ENCODE results near the gene MANSC1.
"Not testable (repeated sequence)": the region's sequence is repeated elsewhere in the genome, so short reads cannot be mapped to it uniquely, and the experiment has no call there.

Gene MANSC1

GRCh38 chr12:12364787-12365445 lies 14.9 kb upstream of the MANSC1 start:
- DNase-seq: no peak

DNA sequence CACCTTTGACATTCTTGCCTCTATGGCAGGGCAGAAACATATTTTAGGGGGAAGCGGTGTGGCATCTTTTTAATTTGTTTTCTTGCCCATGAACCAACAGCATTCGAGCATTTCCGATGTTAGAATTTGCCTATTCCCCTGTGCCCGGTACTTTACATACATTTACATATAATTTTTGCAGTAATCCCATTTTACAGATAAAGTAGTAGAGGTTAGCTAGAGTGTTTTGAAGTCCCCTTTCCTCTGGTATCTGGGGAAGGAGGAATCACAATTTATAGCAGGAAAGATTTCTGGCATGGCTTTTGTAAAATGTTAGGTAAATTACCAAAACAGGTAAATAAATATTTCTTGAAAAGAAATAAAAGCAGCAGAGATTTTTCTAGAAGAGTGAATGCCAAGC lies 8.5 kb upstream of the MANSC1 start:
- DNase-seq: peak in 1 of 2 experiments; percentile 19

DNA sequence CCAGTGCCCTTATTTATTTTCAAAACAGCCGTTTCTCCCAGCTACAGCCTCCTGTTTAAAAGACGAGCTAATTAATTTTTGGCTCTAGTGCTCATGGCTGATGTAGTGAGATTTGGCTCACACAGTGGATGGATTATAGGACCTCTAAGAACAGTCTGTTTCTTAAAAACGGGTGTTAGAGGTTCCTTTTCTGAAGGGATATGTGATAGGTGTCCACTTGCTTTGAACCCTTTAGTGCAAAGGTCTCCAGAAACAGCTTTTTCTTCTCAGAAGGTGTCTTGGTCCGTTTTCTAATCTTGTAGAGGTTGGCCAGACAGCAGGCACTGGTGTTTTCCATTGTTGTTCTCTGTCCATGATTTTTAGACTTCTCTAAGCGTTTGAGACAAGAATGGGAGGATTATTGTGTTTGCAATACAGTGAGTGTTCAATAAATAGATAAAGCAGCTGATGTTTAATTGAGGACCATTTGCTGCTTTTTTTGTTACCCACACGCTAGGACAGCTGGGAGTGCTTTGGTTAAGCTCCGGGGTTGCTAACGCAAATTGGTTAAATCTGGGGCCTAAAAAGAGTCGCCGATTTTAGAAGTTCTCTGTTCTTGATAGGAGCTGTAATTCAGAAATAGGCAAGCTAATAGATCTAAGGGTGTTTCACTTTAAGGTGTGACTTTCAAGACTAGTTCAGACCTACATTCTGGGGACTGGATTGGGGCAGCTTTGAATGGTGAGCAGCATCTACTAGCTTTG lies 7.8 kb upstream of the MANSC1 start:
- peak in 1 of 2 experiments; percentile 51 for DNase-seq

- DNase-seq: peak; percentile 72 to 84
Measured at GRCh38 chr12:12356896-12357718, 7.1 kb upstream of the MANSC1 start, which contains the start of gene BORCS5. Gene BORCS5, plus strand, starts transcription at chr12:12357078. Its CDS starts 374 bp downstream, at chr12:12357452.

- DNase-seq: no peak
Measured at GRCh38 chr12:12356467-12356895, 6.4 kb upstream of the MANSC1 start.

DNA sequence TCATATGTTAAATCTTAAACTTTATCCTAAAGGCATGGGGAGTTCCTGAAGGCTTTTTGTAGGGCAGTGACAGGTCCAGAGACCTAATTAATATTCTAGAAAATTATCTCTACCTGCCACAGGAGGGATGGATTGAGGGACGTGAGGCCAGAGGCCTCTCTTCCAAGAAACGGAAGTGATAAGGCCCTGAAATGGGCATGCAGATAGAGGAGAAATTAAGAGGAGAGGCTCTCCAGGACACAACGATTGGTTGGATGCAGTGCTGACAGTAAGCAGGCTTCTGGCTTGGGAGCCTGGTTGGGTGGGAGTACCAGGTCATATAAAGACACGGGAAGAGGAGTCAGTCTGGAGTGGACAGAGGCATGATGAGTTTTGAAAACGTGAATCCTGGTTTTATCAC lies 3.8 kb upstream of the MANSC1 start:
- DNase-seq: no peak

- DNase-seq: no peak
Measured at GRCh38 chr12:12353276-12353675, 3.2 kb upstream of the MANSC1 start.

DNA sequence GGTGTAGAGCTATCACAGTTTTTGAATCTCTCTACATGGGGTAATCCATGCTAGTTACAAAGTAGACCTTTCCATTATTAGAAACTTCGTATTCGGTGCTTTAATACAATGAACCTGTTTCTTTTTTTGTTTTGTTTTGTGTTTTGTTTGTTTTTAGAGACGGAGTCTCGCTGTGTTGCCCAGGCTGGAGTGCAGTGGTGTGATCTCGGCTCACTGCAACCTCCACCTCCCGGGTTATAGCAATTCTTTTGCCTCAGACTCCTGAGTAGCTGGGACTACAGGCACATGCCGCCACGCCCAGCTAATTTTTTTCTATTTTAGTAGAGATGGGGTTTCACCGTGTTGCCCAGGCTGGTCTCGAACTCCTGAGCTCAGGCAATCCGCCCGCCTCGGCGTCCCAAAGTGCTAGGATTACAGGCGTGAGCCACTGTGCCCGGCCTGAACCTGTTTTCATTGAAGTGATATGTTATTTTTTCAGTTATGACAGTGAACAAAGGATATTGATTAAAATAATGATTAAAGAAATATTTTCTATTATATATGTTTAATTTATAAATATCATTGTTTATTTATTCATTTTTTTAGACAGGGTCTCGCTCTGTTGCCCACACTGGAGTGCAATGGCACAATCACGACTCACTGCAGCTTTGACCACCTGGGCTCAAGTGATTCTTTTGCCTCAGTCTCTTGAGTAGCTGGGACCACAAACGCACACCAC lies 1.6 kb upstream of the MANSC1 start:
- DNase-seq: not testable (repeated sequence)

DNA sequence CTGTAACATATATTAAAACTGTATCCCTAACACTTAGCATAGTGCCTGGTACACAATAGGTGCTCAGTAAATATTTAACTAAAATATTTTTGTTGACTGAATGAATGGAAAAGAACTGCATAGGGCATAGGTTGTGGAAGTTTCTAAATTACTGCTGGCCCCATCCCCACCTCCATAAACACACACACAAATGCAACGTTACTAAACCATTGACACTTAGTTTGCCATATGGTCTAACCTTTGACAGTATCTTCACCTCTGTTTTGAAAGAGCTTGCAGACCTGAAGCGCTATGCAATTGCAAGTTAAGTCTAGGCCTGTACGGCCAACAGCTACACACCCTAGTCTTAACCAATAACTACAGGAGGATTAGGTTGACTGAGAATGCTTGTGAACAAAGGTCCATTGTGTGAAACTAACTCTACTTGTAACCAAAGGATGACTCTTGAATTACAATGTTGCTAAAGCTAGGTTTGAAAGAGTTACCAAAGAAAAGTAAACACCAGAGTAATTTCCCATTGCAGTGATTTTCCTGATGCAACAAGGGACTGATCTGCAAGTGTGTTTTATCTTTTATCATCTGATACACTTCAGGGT lies 924 bp upstream of the MANSC1 start:
- DNase-seq: no peak

DNA sequence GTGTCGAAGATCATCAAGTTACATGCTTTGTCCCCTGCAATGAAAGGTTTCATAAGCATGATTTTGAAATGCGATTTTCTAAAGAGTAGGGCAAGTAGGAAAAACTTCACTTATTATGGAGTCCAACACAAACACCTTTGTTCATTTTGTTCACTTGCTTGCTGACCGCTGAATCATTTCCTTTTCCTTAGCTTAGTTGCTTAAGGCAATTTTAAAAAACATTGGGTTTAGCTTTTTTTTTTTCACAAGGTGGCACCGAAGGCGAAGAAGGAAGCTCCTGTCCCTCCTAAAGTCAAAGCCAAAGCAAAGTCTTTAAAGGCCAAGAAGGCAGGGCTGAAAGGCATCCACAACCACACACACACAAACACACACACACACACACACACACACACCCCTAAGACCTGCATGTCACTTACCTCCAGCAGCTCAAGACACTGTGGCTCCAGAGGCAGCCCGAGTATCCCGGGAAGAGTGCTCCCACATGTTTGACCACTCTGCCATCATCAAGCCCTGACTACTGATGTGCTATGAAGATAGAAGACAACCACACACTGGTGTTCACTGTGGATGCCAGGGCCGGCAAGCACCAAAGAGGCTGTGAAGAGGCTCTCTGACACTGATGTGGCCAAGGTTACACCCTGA lies 11.4 kb downstream of the MANSC1 start:
- DNase-seq: no peak

DNA sequence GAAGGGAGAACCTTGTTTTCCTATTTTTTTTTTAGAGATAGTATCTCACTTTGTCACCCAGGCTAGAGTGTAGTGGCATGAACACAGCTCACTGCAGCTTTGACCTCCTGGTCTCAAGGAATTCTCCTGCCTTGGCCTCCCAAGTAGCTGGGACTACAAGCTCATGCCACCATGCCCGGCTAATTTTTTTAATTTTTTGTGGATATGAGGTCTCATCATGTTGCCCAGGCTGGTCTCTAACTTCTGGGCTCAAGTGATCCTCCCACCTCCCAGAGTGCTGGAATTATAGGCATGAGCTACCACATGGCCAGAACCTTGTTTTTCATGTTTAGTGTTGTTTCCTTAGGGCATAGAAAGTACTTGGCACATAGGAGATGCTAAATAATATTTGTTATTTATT lies 13.5 kb downstream of the MANSC1 start:
- DNase-seq: no peak

DNA sequence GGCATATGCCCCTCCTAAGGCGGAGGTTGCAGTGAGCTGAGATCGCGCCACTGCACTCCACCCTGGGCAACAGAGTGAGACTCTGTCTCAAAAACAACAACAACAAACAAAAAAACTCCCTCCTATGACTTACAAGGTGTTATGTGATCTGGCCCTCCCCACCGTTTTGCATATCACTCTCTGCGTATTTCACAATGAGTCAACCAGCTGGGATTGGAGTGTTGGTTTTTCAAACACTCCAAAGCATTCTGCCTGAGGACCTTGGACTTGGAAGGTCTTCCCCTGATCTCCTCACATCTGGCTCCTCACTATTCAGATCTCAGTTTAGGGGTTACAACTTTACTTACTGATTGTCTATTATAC lies 14.0 kb downstream of the MANSC1 start:
- no peak for DNase-seq

GRCh38 chr12:12334367-12335040 lies 15.5 kb downstream of the MANSC1 start:
- no peak for DNase-seq

DNA sequence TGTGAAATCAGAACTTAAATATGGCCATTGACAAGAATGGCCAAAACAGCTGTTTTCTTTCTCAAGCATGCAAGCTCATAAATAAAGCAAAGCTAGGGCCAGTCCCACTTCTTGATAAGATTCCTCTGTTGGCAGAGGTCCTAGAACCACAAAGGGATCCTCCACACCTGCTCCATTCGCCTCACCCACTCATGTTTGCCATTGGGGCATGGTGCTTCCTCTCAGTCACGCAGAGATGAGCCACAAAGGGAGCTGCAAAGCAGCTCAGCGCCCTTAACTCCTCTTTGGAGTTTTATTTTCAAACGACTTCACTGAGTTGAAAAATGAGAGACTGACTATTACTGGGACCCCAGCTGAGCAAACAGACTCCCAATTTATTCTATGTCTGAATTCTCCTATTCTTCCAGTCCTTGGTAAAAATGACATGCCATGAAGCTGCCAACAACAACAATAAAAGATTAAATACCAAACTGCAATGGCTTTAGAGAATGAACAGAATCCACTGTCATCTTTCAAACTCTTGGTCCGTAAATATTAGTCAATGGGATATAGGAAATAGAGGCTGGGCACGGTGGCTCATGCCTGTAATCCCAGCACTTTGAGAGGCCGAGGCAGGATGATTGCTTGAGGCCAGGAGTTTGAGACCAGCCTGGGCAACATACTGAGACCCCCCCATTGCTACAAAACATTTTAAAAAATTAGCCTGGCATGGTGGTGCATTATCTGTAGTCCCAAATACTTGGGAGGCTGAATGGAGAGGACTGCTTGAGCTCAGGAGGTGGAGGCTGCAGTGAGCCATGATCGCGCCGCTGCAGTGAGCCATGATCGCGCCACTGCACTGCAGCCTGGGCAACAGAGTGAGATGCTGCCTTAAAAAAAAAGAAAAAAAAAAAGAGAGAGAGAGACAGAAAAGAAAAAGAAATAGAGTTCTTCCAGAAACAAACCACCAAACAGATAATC lies 16.4 kb downstream of the MANSC1 start:
- DNase-seq: no peak

GRCh38 chr12:12331896-12332295 lies 18.1 kb downstream of the MANSC1 start:
- no peak for DNase-seq

DNA sequence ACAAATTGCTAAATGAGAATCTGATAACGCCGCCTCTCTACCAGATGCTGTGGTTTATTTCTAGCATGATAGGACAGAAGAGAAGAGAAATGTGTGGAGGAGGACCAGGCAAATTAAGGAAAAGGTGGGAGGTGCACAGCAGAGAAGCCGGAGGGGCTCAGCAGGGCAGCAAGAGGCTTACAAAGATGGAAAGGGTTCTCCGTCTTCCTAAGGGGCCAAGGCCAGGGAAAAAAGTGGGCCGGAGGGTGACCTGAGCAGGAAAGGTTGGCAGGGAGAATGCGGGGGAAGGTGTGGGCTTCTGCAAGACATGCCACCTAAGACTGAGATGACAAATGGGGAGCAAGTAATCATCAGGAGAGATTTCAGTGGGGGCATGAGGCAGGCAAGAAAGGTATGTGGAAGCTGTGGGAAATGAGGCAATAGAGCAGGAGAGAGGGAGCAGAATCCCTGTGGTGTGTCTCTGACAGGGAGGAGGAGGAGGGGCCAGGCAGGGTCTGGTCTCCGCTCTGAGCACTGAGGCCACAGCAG lies 18.7 kb downstream of the MANSC1 start:
- DNase-seq: no peak

DNA sequence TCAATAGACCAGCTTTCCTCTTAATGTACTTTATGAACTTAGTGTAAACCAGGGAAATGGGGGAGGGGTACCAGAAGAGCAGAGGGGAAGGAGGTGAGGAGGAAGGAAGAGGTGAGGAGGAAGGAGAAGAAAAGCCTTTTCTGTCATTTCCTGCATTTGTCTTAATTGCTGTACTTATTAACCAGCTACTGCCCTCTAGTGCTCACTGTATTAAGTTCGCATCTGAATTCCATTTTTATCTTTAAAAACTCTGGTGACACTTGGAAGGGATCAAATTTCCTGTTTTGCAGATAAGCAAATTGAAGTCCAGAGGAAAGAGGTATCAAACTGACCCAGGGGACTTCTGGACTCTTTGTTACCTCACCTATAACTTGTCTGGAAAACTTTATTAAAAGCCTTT lies 22.2 kb downstream of the MANSC1 start:
- no peak for DNase-seq

GRCh38 chr12:12326262-12326661 lies 23.8 kb downstream of the MANSC1 start:
- no peak for DNase-seq

GRCh38 chr12:12323591-12323990 lies 26.5 kb downstream of the MANSC1 start:
- no peak for DNase-seq

DNA sequence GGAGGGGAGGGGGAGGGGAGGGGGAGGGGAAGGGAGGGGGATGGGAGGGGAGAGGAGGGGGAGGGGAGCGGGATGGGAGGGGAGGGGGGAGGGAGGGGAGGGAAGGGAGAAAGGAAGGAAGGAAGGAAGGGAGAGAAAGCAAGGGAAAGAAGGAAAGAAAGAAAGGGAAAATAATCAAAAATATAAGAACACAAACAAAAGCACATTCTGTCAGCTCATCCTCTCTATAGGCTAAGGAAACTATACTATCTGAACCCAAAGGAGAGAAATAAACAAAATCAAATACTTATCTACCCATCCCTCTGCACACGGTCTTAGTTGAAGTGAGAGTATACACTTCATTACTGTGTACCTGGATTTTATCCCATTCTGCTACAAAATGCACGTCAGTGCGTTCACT lies 26.9 kb downstream of the MANSC1 start:
- no peak for DNase-seq

Measured in cerebellar nuclear complex (tissue), 1 donor.